A673 (cell line): Measurements from ENCODE around the gene UBN2. TPM values are rescaled to one million over a fixed set of nuclear protein-coding genes. Genes with fewer than 3 reads are reported as not detected.

ENCODE experiments used
- BruUV-seq: library from RNA; stranded (reverse); fragments of 400-500 nt; replicated peaks from 2 replicates; lab custom pipeline; 2021; lab: Mats Ljungman, UMichigan
- CTCF ChIA-PET: fragments of 300-600 bp; sonication (Branson Sonifier 250); formaldehyde crosslinking; loops from one replicate; lab custom pipeline; 2022; ENCODE audit warnings: antibody characterized with exemption; lab: Charles Lee
- POLR2A ChIA-PET: fragments of 300-600 bp; sonication (Branson Sonifier 250); formaldehyde crosslinking; loops from one replicate; lab custom pipeline; 2022; ENCODE audit warnings: antibody characterized with exemption; ENCODE audit not compliant: low non-redundant PET; lab: Charles Lee
- DNase-seq: peaks from one replicate; pipeline ENCODE4 v3.0.0-alpha.2; 2015; ENCODE audit warnings: low spot score
- H3K27ac ChIP-seq: fragments of 200-600 bp; sonication (generic); 2 replicates; pipeline ENCODE4 v1.5.1; 2016; ENCODE audit warnings: mixed run types, low read depth, mild to moderate bottlenecking, mixed read lengths, antibody characterized with exemption, low read length; ENCODE audit not compliant: poor library complexity, severe bottlenecking
- H3K27me3 ChIP-seq: fragments of 200-600 bp; sonication (generic); replicated peaks from 2 replicates; pipeline ENCODE4 v1.6.1; 2017; ENCODE audit warnings: mixed run types, low read depth, mild to moderate bottlenecking, mixed read lengths, antibody characterized with exemption, low read length; ENCODE audit not compliant: insufficient read depth, poor library complexity
- H3K36me3 ChIP-seq: fragments of 200-600 bp; sonication (generic); 2 replicates; pipeline ENCODE4 v1.6.1; 2016; ENCODE audit warnings: mixed run types, mild to moderate bottlenecking, mixed read lengths, antibody characterized with exemption, low read length; ENCODE audit not compliant: insufficient read depth, poor library complexity, severe bottlenecking
- H3K4me1 ChIP-seq: fragments of 200-600 bp; sonication (generic); 2 replicates; pipeline ENCODE4 v1.6.1; 2017; ENCODE audit warnings: mixed run types, mild to moderate bottlenecking, mixed read lengths, antibody characterized with exemption, low read length; ENCODE audit not compliant: insufficient read depth, poor library complexity, severe bottlenecking
- H3K4me3 ChIP-seq: fragments of 200-600 bp; sonication (generic); 2 replicates; pipeline ENCODE4 v1.5.1; 2016; ENCODE audit warnings: low read depth, mixed run types, mild to moderate bottlenecking, mixed read lengths, low read length; ENCODE audit not compliant: poor library complexity, severe bottlenecking
- H3K9me3 ChIP-seq: fragments of 200-600 bp; sonication (generic); 2 replicates; pipeline ENCODE4 v1.6.1; 2016; ENCODE audit warnings: mixed run types, low read depth, mild to moderate bottlenecking, mixed read lengths, antibody characterized with exemption, low read length; ENCODE audit not compliant: poor library complexity, severe bottlenecking
- EZH2 ChIP-seq: fragments of 200-600 bp; sonication (generic); IDR thresholded peaks from 2 replicates; pipeline ENCODE4 v1.6.1; 2017; ENCODE audit warnings: borderline replicate concordance, low read depth, mild to moderate bottlenecking, mixed read lengths, antibody characterized with exemption, low read length; ENCODE audit not compliant: poor library complexity, severe bottlenecking
- intact Hi-C: fragments of 100-400 bp; cut with micrococcal nuclease; formaldehyde crosslinking; loops from one replicate; pipeline ENCODE4 v1.10.0; 2022; ENCODE audit not compliant: unreplicated experiment
- total RNA-seq: library from RNA; stranded (reverse); gene quantifications from 2 replicates; pipeline ENCODE4 v1.2.3, GENCODE V29; 2021
- TF ChIP-seq, protein P1 (sequence below): fragments of 300-800, 200-600 bp; sonication (generic); conservative IDR thresholded peaks from 2 replicates; pipeline ENCODE4 v1.5.1; 2017; ENCODE audit warnings: low read depth, mild to moderate bottlenecking, antibody characterized with exemption, low read length, moderate library complexity, mixed read lengths

UBN2 gene
- total RNA-seq, 1 experiment from 2014 or later = 14.5 TPM

- ChIA-PET CTCF (interaction anchor here (1.0 kb wide), 1 partner anchor 19 kb away, joined by 4 read pairs; no protein-coding TSS in a partner anchor), POLR2A (interaction anchor here (0.7 kb wide), 1 partner anchor 56 kb away, joined by 3 read pairs; no protein-coding TSS in a partner anchor)
- TF ChIP-seq, protein P1, sequence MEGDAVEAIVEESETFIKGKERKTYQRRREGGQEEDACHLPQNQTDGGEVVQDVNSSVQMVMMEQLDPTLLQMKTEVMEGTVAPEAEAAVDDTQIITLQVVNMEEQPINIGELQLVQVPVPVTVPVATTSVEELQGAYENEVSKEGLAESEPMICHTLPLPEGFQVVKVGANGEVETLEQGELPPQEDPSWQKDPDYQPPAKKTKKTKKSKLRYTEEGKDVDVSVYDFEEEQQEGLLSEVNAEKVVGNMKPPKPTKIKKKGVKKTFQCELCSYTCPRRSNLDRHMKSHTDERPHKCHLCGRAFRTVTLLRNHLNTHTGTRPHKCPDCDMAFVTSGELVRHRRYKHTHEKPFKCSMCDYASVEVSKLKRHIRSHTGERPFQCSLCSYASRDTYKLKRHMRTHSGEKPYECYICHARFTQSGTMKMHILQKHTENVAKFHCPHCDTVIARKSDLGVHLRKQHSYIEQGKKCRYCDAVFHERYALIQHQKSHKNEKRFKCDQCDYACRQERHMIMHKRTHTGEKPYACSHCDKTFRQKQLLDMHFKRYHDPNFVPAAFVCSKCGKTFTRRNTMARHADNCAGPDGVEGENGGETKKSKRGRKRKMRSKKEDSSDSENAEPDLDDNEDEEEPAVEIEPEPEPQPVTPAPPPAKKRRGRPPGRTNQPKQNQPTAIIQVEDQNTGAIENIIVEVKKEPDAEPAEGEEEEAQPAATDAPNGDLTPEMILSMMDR = peak; percentile 86
- TF ChIP-seq EZH2 = no peak
- Histone ChIP-seq H3K4me1 (peaks cover 4% of the 10 kb centered on the region), H3K27me3 (no peaks in the 10 kb centered on the region), H3K9me3 (no peaks in the 10 kb centered on the region), H3K27ac (peak overlapping the region; percentile 100), H3K4me3 (peak overlapping the region; percentile 88), H3K36me3 (no peaks in the 10 kb centered on the region)
- BruUV-seq = no TSS peak
- intact Hi-C loops = loop anchor here (2.0 kb wide), 1 partner anchor 19 kb away; the partner anchor contains the start of gene LUC7L2
- DNase-seq = peak; percentile 99
Observed at GRCh38 chr7:139340037-139340807, 109.2 kb downstream of the UBN2 start.

DNA sequence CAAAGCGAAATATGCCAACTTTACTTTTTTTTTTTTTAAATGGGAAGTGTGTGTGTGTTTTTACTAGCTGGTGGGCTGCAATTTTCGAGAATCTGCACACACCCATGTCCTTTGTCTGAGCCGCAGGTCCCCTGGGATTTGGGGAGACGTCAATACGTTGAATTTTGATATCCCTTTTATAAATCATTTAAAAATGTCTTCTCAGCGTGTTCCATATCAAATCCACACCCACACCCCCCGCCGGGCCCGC, 109.7 kb downstream of the UBN2 start:
- peak overlapping the region; percentile 88 for H3K4me3 ChIP-seq
- BruUV-seq = no TSS peak
- no peaks in the 10 kb centered on the region for H3K27me3 ChIP-seq
- intact Hi-C loops = loop anchor here (2.0 kb wide), 1 partner anchor 18 kb away; the partner anchor contains the start of gene LUC7L2
- POLR2A ChIA-PET = no interaction called here
- H3K27ac ChIP-seq = peak overlapping the region; percentile 100
- DNase-seq = peak; percentile 90
- peaks cover 4% of the 10 kb centered on the region for H3K4me1 ChIP-seq
- CTCF ChIA-PET = no interaction called here
- H3K36me3 ChIP-seq = no peaks in the 10 kb centered on the region
- no peaks in the 10 kb centered on the region for H3K9me3 ChIP-seq
- TF ChIP-seq, protein P1 = no peak
- TF ChIP-seq EZH2 = no peak

DNA sequence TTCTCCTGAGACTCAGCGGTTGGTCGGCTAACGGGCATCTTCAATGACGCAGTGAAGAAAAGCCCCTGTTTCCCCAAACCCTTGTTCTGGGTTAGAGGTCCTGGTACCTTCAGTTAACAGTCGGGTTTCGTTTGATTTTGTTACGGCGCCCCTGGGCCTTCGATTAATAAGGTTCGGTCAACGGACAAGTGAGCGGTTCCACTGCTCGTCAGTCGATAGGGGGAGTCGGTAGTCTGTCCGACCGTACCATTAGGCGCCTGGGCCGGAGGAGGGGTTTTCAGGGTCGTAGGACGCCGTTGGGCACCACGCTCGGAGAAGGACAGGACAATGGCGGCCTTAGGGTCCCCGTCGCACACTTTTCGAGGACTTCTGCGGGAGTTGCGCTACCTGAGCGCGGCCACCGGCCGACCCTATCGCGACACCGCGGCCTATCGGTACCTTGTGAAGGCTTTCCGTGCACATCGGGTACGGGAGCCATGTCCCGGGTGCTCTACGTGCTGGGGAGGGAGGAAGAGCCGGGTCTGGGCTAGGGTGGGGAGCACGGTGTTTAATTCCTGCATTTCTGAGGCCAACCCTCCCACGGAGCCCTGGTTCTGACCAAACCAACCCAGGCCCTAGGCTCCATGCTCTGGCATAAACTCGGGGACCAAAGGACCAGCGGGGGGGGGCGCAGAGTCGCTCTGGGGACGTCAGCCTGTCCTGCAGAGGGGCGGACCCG, 110.2 kb downstream of the UBN2 start, which contains the start of gene FMC1:
Gene FMC1 (plus strand): TSS at position 280 of the 718 bp plus-strand sequence. CDS start 48 bp downstream, at position 328.
- BruUV-seq = TSS peak; percentile 70
- ChIA-PET CTCF (no interaction called here), POLR2A (no interaction called here)
- intact Hi-C loops = loop anchor here (2.0 kb wide), 1 partner anchor 18 kb away; the partner anchor contains the start of gene LUC7L2
- Histone ChIP-seq H3K27me3 (no peaks in the 10 kb centered on the region), H3K4me3 (peak within 1 kb of the TSS; percentile 88), H3K36me3 (no peaks in the 10 kb centered on the region), H3K9me3 (no peaks in the 10 kb centered on the region), H3K27ac (peak within 1 kb of the TSS; percentile 100), H3K4me1 (peaks cover 4% of the 10 kb centered on the region)
- DNase-seq = peak; percentile 96
- TF ChIP-seq, protein P1 = peak; percentile 35; the same call in 1 of the 2 replicates
- TF ChIP-seq EZH2 = no peak
